Activated CD4-positive, alpha-beta T cell treated with anti-CD3 and anti-CD28 coated beads for 1 hour (primary cell): ENCODE measurements around the gene SPANXN5.
"Not testable (repeated sequence)": the region's sequence is repeated elsewhere in the genome, so short reads cannot be mapped to it uniquely, and the experiment has no call there.

ENCODE experiments used
- DNase-seq: peaks from one replicate; pipeline ENCODE4 v3.0.0-alpha.2; 2020

SPANXN5 gene

GRCh38 chrX:52797327-52797726, at the start of gene SPANXN5:
SPANXN5 (minus strand) TSS chrX:52797427; CDS start chrX:52797348, 79 bp downstream.
- DNase-seq, result not testable (repeated sequence)

GRCh38 chrX:52843619-52844018, 46.4 kb upstream of the SPANXN5 start:
- not testable (repeated sequence) for DNase-seq

DNA sequence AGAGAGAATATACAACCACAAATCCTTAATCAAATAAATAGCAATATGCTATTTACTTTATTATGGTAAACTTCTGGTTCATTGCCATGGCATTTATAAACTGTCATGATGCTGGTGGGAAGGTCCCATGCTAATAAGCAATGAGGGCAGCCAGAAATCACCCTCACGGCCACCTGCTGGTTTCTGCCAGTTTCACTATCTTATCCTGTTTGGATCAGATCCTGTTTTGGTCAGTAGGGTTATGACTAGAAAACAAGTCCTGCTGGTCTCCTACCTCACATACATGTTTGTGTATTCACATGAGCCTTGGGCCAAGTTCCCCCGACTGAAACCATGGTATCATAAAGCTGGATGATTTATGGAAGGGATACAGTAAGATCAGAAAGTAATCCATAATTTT, 41.9 kb upstream of the SPANXN5 start:
- no peak for DNase-seq

DNA sequence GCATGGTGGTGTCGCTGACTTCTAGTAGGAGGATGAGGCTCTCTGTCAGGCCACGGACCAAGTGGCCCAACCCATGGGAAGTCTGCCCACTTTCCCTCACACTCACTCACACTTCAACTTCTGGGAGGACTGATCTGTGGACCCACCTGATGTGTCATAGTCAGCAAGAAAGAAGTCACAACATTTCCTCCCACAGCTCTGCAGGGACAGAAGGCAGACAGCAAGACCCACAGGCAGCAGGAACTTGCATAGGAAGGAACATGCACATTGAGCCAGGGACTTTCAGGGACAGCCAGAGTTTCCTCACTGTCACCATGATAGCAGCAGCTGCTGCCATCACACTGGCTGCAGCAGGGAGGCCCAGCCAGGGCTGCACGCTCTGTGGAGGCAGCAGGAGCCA, 33.3 kb upstream of the SPANXN5 start:
- DNase-seq, result no peak

- no peak for DNase-seq
Measured at GRCh38 chrX:52824608-52825007, 27.4 kb upstream of the SPANXN5 start.

DNA sequence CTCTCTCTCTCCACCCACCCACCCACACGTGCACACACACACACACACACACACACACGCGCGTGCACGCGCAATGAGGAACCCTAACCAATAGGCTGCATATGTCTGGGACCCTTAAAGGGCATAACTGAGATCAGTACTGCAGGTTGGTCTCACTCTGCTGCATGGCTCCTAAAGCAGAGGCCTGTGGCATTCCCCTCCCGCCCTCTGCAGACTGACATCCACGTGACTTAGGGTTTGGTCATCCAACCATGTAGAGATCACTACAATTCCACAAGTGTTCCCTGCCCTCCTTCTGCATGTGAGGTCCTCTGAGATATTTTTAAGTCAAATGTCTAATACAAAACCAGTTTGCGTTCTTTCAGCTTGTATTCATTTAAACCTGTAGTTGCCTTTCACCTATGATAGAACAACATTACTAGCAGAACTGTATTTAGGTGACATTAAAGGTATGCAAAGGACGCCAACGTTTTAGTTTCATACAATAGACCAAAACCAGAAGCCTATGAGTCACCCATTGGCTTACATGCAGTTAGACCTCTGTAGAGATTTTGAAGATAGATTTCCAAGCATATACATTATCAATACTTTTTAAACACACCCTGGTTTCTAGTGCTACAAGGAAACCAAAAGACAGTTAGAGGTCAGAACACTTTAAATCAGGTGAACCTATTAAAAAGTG, 24.0 kb upstream of the SPANXN5 start:
- no peak for DNase-seq

DNA sequence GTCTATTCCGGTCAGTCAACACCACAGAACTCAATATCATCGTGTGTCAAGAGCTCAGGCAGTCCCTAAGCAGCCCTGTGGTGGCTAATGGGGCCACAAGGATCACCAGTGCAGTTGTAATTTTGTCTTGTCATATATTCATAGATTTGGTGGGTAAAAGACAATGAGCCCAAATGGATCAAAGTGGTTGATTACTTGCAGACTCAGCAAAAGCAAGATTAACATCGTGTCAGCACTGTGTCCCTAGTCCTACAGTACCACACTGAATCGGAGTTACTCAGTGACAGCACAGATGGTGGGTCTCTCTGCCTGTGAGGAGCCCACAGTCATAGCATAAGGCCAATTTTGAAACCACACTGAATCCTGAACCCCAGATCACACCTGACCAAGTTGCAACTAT, 22.6 kb upstream of the SPANXN5 start:
- no peak for DNase-seq

GRCh38 chrX:52811065-52811625, 13.9 kb upstream of the SPANXN5 start, which contains the start of gene XAGE5:
XAGE5 (plus strand) TSS chrX:52811287; CDS start chrX:52812567, 1,280 bp downstream.
- DNase-seq, result no peak

DNA sequence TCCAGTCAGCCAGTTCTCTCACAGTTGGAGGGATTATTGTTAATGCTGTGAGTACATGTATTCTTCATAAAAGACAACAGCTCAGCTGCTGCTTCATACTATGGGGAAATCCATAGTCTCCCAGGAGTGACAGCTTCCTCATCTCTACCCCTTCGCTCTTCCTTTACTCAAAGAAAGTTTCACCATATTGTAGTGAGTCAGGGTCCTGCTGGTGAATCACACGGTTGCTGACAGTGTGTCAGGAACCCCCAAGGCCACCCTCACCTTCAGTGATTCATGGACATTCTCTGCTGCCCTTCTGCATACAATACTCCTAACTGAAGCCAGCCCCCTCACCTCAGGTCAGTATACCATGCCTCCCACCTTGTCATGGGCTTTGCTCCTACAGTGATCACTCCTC, 7.6 kb upstream of the SPANXN5 start:
- DNase-seq, result not testable (repeated sequence)

- DNase-seq, result not testable (repeated sequence)
Measured at GRCh38 chrX:52773504-52773903, 23.7 kb downstream of the SPANXN5 start.

GRCh38 chrX:52765983-52766382, 31.2 kb downstream of the SPANXN5 start:
- not testable (repeated sequence) for DNase-seq

DNA sequence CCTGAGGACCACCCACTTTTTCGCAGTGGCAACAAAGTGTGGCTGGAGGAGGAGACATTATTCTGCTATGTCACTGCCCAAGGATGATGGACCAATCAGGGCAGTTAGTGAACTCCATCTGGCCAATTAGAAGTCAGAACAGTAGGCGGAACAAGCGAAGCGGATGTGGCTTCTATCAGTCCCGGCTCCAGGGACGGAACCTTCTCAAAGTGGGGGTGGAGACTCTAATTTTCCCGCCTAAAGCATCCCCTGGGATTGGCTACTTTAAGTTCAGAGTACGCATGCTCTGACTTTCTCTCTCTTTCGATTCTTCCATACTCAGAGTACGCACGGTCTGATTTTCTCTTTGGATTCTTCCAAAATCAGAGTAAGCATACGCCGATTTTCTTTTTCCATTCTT, 46.3 kb downstream of the SPANXN5 start, which contains the start of gene SSX2B:
SSX2B (plus strand) TSS at position 301 of the 400 bp plus-strand sequence. CDS start 1,429 bp downstream, outside the sequence.
- DNase-seq, result not testable (repeated sequence)
